Choroid plexus epithelial cell (primary cell): ENCODE measurements around the gene ABO.
"Not testable (repeated sequence)": the region's sequence is repeated elsewhere in the genome, so short reads cannot be mapped to it uniquely, and the experiment has no call there.

Experiments
- DNase-seq: peaks from one replicate; pipeline ENCODE4 v3.0.0-alpha.2; 2010; ENCODE audit warnings: low read depth
- H3K4me3 ChIP-seq: 2 replicates; pipeline ENCODE4 v1.5.1; 2011; ENCODE audit warnings: low read depth, mild to moderate bottlenecking, control low read depth, low read length, moderate library complexity
- TF ChIP-seq, protein P1 (sequence below): conservative IDR thresholded peaks from 2 replicates; pipeline ENCODE4 v1.5.1; 2011; ENCODE audit warnings: low read depth, mild to moderate bottlenecking, control low read depth, inconsistent platforms, low read length, moderate library complexity

ABO gene

DNA sequence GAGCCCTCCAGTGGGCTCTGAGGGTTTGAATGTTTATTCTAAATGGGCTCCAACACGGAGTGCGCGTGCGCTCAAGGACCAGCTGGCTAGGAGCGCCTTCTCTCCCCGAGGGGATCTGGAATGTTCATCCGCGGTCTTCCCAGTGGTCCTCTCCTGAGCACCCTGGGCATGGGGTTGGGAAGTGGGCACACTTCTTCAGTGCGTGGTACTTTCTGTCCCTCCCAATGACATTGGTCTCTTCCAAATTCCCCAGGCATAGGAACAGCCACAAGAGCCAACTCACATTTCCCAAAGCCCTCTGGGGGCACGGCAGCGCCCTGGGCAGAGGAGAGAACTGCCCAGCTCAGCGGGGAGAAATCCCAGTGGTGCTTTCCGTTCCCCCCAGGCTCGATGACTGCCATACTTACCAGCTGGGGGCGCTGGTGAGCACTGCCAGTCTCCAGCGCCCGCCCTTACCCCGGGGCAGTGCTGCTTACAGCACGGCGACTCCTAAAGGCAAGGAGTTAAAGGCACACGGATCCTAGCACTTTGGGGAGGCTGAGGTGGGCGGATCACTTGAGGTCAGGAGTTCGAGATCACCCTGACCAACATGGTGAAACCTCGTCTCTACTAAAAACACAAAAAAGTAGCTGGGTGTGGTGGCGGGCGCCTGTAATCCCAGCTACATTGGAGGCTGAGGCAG lies 36.0 kb downstream of the ABO start:
- H3K4me3 ChIP-seq, result peak overlapping the region; percentile 45
- TF ChIP-seq, protein P1, sequence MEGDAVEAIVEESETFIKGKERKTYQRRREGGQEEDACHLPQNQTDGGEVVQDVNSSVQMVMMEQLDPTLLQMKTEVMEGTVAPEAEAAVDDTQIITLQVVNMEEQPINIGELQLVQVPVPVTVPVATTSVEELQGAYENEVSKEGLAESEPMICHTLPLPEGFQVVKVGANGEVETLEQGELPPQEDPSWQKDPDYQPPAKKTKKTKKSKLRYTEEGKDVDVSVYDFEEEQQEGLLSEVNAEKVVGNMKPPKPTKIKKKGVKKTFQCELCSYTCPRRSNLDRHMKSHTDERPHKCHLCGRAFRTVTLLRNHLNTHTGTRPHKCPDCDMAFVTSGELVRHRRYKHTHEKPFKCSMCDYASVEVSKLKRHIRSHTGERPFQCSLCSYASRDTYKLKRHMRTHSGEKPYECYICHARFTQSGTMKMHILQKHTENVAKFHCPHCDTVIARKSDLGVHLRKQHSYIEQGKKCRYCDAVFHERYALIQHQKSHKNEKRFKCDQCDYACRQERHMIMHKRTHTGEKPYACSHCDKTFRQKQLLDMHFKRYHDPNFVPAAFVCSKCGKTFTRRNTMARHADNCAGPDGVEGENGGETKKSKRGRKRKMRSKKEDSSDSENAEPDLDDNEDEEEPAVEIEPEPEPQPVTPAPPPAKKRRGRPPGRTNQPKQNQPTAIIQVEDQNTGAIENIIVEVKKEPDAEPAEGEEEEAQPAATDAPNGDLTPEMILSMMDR, result peak; percentile 68
- DNase-seq, result peak; percentile 58

DNA sequence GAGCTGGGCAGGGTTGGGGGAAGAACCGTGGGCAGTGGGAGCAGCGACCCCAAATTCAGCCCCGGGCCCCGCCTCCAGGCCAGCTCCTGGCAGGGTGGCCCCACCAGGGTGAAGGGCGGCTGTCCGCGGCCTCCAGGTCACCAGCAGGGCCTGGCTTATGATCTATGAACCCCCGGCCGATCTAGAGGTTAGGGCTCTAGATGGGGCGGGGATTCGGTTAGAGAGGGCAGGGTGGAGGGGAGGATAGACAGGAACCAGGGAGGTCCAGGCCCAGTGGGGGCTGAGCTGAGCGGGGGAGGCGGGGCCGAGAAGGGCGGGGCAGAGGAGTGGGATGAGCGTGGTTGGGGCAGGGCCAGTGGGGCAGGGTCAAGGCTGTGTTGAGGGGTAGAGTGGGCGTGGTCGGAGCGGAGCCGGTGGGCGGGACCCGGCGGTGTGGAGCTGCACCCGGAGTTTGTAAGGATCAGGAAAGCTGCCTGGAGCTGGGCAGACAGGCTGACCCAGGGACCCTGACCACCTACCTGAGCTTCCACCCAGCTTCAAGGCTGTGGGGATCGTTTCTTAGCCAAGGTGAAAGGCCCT lies 36.6 kb downstream of the ABO start:
- TF ChIP-seq, protein P1, result no peak
- DNase-seq, result peak; percentile 38
- H3K4me3 ChIP-seq, result peak overlapping the region; percentile 45

GRCh38 chr9:133237035-133237731 lies 37.8 kb downstream of the ABO start:
- no peak overlapping the region for H3K4me3 ChIP-seq
- DNase-seq, result peak; percentile 25

GRCh38 chr9:133236291-133237034 lies 38.5 kb downstream of the ABO start:
- not testable (repeated sequence) for DNase-seq, H3K4me3 ChIP-seq

More at GRCh38 chr9:133237035-133237731, 37.8 kb downstream of the ABO start:
- TF ChIP-seq, protein P1, result no peak

DNA sequence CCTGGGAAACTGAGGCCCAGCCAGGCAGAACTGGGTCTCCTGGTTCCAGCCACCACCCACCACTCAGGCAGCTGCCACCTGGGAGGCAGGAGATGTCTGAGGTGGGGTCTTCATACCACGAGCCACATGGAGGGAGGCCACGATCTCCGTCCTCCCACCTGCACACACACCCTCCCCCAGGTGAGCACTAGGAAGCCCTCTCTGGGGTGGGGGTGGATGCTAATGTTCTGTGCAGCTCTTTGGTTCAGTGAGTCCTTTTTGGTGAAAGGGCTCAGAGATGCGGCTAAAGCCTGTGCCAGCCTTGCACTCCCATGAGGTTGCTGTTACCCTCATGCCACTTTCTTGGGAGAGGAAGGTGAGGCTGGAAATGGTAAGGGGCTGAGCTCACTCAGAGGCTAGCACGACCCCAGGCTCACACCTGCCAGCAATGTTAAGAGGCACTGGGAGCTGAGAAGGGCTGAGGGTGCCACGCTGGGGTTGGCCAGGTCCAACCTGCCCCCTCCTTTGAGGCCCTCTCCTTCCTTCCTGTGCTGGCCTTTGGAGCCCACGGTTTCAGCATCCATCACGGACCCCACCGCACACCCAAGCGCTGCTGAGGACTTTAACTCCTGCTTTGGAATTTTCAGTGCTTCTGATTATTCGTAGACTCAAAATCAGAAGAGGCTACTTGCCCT lies 39.3 kb downstream of the ABO start:
- TF ChIP-seq, protein P1, result no peak
- no peak for DNase-seq
- H3K4me3 ChIP-seq, result no peak overlapping the region

- TF ChIP-seq, protein P1, result no peak
- DNase-seq, result no peak
- H3K4me3 ChIP-seq, result no peak overlapping the region
Observed at GRCh38 chr9:133234577-133235322, 40.3 kb downstream of the ABO start.
